ENCODE results near the gene PAEP.
"Not testable (repeated sequence)": the region's sequence is repeated elsewhere in the genome, so short reads cannot be mapped to it uniquely, and the experiment has no call there.

- not testable (repeated sequence) for TF ChIP-seq POLR2A, CTCF (IDR thresholded peaks at IDR 0.05)
Observed at GRCh38 chr9:135546792-135547617, 14.6 kb upstream of the PAEP start.

Measured in right lobe of liver (tissue), 4 donors.